Gastrocnemius medialis (tissue), 4 donors: Measurements from ENCODE around the gene MUSK.

Experiments
- POLR2A ChIP-seq, 2 donors: fragments of 450-650 bp; IDR thresholded peaks; one replicate each; pipeline ENCODE4 v1.6.1; 2017; ENCODE audit warnings: antibody characterized with exemption in 2 of 2, mild to moderate bottlenecking in 2 of 2, moderate library complexity in 2 of 2
- TF ChIP-seq, protein P1 (sequence below), 5 experiments: fragments of 450-650 bp in 3 of 5; fragments of 200-600 bp in 2 of 5; sonication (generic) in 2 of 5; IDR thresholded peaks in 4 of 5; conservative IDR thresholded peaks in 1 of 5; 1 replicate in 4 of 5; 2 replicates in 1 of 5; pipeline ENCODE4 v1.5.1; 2016 to 2019; ENCODE audit warnings: antibody characterized with exemption in 5 of 5, mild to moderate bottlenecking in 3 of 5, moderate library complexity in 3 of 5

DNA sequence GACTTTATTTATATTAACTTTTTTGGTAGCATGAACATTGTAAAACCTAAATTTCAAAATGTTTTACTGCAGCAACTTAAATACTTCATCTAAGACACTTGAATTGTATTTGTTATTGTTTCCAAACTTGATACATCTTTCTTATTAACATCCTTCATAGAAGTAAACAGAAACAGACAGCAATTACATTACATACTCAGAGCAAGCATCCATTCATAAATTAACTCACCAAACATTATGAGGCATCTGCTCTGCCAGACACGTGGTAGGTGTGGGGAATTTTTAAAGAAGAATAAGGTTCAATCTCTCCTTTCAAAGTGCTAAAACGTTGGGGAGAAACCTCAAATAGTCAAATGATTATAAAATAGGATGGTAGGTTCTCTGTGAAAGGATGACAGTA is 130.8 kb downstream of the MUSK start:
- TF ChIP-seq, protein P1, sequence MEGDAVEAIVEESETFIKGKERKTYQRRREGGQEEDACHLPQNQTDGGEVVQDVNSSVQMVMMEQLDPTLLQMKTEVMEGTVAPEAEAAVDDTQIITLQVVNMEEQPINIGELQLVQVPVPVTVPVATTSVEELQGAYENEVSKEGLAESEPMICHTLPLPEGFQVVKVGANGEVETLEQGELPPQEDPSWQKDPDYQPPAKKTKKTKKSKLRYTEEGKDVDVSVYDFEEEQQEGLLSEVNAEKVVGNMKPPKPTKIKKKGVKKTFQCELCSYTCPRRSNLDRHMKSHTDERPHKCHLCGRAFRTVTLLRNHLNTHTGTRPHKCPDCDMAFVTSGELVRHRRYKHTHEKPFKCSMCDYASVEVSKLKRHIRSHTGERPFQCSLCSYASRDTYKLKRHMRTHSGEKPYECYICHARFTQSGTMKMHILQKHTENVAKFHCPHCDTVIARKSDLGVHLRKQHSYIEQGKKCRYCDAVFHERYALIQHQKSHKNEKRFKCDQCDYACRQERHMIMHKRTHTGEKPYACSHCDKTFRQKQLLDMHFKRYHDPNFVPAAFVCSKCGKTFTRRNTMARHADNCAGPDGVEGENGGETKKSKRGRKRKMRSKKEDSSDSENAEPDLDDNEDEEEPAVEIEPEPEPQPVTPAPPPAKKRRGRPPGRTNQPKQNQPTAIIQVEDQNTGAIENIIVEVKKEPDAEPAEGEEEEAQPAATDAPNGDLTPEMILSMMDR (IDR thresholded peaks at IDR 0.05 in 4 of 5, conservative IDR thresholded peaks at IDR 0.05 in 1 of 5) = no peak
- TF ChIP-seq POLR2A (IDR thresholded peaks at IDR 0.05) = no peak
